IPS-18a (cell line): Measurements from ENCODE around the gene CORO2B.

Source experiments
- H3K27ac ChIP-seq: one replicate; pipeline ENCODE4 v1.5.1; 2013; ENCODE audit warnings: low read length
- H3K27me3 ChIP-seq: one replicate; pipeline ENCODE4 v1.6.1; 2013; ENCODE audit warnings: mild to moderate bottlenecking, low read length; ENCODE audit not compliant: control insufficient read depth, insufficient read depth
- H3K36me3 ChIP-seq: one replicate; pipeline ENCODE4 v1.6.1; 2013; ENCODE audit warnings: low read depth, low read length; ENCODE audit not compliant: control insufficient read depth
- H3K4me1 ChIP-seq: one replicate; pipeline ENCODE4 v1.6.1; 2013; ENCODE audit warnings: low read depth, low read length; ENCODE audit not compliant: control insufficient read depth
- H3K4me3 ChIP-seq: one replicate; pipeline ENCODE4 v1.5.1; 2013; ENCODE audit warnings: low read length
- H3K9ac ChIP-seq: one replicate; pipeline ENCODE4 v1.6.1; 2013; ENCODE audit warnings: mild to moderate bottlenecking, low read length, moderate library complexity
- H3K9me3 ChIP-seq: one replicate; pipeline ENCODE4 v1.6.1; 2013; ENCODE audit warnings: low read depth, low read length; ENCODE audit not compliant: control insufficient read depth

Gene CORO2B

GRCh38 chr15:68606375-68606774 is 27.6 kb downstream of the CORO2B start:
- Histone ChIP-seq H3K27ac (no peak overlapping the region), H3K36me3 (no peaks in the 10 kb centered on the region), H3K9ac (no peak overlapping the region), H3K9me3 (no peaks in the 10 kb centered on the region), H3K4me3 (no peak overlapping the region), H3K27me3 (peaks cover 22% of the 10 kb centered on the region), H3K4me1 (peaks cover 23% of the 10 kb centered on the region)

- peaks cover 14% of the 10 kb centered on the region for H3K4me1 ChIP-seq
- no peak overlapping the region for H3K9ac ChIP-seq
- no peak overlapping the region for H3K4me3 ChIP-seq
- no peaks in the 10 kb centered on the region for H3K9me3 ChIP-seq
- peaks cover 11% of the 10 kb centered on the region for H3K27me3 ChIP-seq
- H3K27ac ChIP-seq = no peak overlapping the region
- H3K36me3 ChIP-seq = no peaks in the 10 kb centered on the region
These were observed 29.5 kb downstream of the CORO2B start for GRCh38 chr15:68608206-68608843.

GRCh38 chr15:68608844-68609232 is 30.0 kb downstream of the CORO2B start:
- Histone ChIP-seq H3K9ac (no peak overlapping the region), H3K27ac (no peak overlapping the region), H3K4me3 (no peak overlapping the region), H3K27me3 (peaks cover 6% of the 10 kb centered on the region), H3K36me3 (no peaks in the 10 kb centered on the region), H3K4me1 (peaks cover 14% of the 10 kb centered on the region), H3K9me3 (no peaks in the 10 kb centered on the region)

GRCh38 chr15:68609629-68610028 is 30.8 kb downstream of the CORO2B start:
- H3K27ac ChIP-seq = no peak overlapping the region
- H3K36me3 ChIP-seq = no peaks in the 10 kb centered on the region
- H3K4me1 ChIP-seq = peaks cover 21% of the 10 kb centered on the region
- H3K9me3 ChIP-seq = no peaks in the 10 kb centered on the region
- H3K27me3 ChIP-seq = no peaks in the 10 kb centered on the region
- no peak overlapping the region for H3K4me3 ChIP-seq
- no peak overlapping the region for H3K9ac ChIP-seq

GRCh38 chr15:68610825-68611224 is 32.0 kb downstream of the CORO2B start:
- Histone ChIP-seq H3K9ac (no peak overlapping the region), H3K27me3 (no peaks in the 10 kb centered on the region), H3K4me3 (no peak overlapping the region), H3K4me1 (peaks cover 28% of the 10 kb centered on the region), H3K36me3 (no peaks in the 10 kb centered on the region), H3K9me3 (no peaks in the 10 kb centered on the region), H3K27ac (no peak overlapping the region)

- H3K4me1 ChIP-seq = peaks cover 28% of the 10 kb centered on the region
- H3K9me3 ChIP-seq = no peaks in the 10 kb centered on the region
- no peak overlapping the region for H3K9ac ChIP-seq
- no peak overlapping the region for H3K4me3 ChIP-seq
- no peaks in the 10 kb centered on the region for H3K36me3 ChIP-seq
- H3K27ac ChIP-seq = no peak overlapping the region
- no peaks in the 10 kb centered on the region for H3K27me3 ChIP-seq
These were observed 33.7 kb downstream of the CORO2B start for GRCh38 chr15:68612503-68612902.

GRCh38 chr15:68612979-68613740 is 34.4 kb downstream of the CORO2B start:
- no peaks in the 10 kb centered on the region for H3K27me3 ChIP-seq

GRCh38 chr15:68614286-68615035 is 35.7 kb downstream of the CORO2B start:
- Histone ChIP-seq H3K9ac (peak overlapping the region; percentile 16), H3K27ac (no peak overlapping the region), H3K27me3 (no peaks in the 10 kb centered on the region), H3K9me3 (no peaks in the 10 kb centered on the region), H3K36me3 (no peaks in the 10 kb centered on the region), H3K4me1 (peaks cover 14% of the 10 kb centered on the region), H3K4me3 (no peak overlapping the region)

More at GRCh38 chr15:68612979-68613740, 34.4 kb downstream of the CORO2B start:
- H3K9ac ChIP-seq = no peak overlapping the region
- H3K27ac ChIP-seq = no peak overlapping the region
- H3K4me1 ChIP-seq = peaks cover 25% of the 10 kb centered on the region
- H3K4me3 ChIP-seq = no peak overlapping the region
- no peaks in the 10 kb centered on the region for H3K9me3 ChIP-seq
- H3K36me3 ChIP-seq = no peaks in the 10 kb centered on the region

- H3K27me3 ChIP-seq = no peaks in the 10 kb centered on the region
- no peak overlapping the region for H3K4me3 ChIP-seq
- peak overlapping the region; percentile 16 for H3K9ac ChIP-seq
- H3K4me1 ChIP-seq = peaks cover 14% of the 10 kb centered on the region
- no peaks in the 10 kb centered on the region for H3K36me3 ChIP-seq
- H3K9me3 ChIP-seq = no peaks in the 10 kb centered on the region
- no peak overlapping the region for H3K27ac ChIP-seq
These were observed 36.5 kb downstream of the CORO2B start for GRCh38 chr15:68615301-68615700.

GRCh38 chr15:68615811-68616210 is 37.0 kb downstream of the CORO2B start:
- Histone ChIP-seq H3K9me3 (no peaks in the 10 kb centered on the region), H3K27me3 (no peaks in the 10 kb centered on the region), H3K4me3 (no peak overlapping the region), H3K4me1 (peaks cover 14% of the 10 kb centered on the region), H3K36me3 (no peaks in the 10 kb centered on the region), H3K9ac (no peak overlapping the region), H3K27ac (no peak overlapping the region)

- H3K9me3 ChIP-seq = no peaks in the 10 kb centered on the region
- no peaks in the 10 kb centered on the region for H3K27me3 ChIP-seq
- H3K9ac ChIP-seq = no peak overlapping the region
- no peaks in the 10 kb centered on the region for H3K36me3 ChIP-seq
- H3K4me1 ChIP-seq = peaks cover 14% of the 10 kb centered on the region
- H3K4me3 ChIP-seq = no peak overlapping the region
- H3K27ac ChIP-seq = no peak overlapping the region
These were observed 37.6 kb downstream of the CORO2B start for GRCh38 chr15:68616397-68616796.
